GM18499 (cell line): ENCODE data around the gene FAT1.

ENCODE experiments used
- ATAC-seq: cut with Tn5 transposase; IDR thresholded peaks from one replicate; pipeline ENCODE4 v1.9.1; 2021; ENCODE audit warnings: moderate number of reproducible peaks; ENCODE audit not compliant: insufficient read depth, unreplicated experiment

The FAT1 gene

DNA sequence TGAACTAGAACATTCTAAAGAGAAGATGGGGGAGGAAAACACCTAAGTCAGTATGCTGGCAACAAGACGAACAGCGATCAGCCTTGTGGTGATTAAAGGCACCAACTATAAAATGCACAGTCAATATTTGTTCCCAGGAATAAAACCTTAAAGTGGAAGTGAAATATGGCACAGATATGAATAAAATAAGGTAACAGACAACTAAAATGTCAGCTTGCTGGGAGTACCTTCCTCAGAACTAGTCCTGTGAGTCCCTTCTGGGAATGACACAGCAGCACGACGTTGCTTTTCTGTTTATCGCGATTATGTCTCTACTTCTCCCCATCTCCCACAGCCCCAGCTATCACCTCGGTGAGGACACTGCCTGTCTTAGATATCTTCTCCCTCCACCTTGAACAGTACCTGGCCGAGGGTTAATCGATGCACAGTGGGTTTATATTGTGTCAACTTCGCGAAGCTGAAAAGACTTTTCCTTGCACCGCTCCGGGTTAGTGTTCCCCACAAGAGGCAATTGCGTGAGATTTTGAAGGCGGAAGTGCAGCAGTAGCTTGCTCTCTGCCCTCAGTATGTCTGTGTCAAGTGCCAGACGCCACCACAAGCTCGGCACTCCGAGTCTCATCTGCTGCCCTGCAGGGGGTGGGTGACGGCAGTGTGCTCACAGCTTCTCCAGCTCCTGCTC lies 185.7 kb downstream of the FAT1 start:
- ATAC-seq: no peak
